Immature natural killer cell (primary cell): ENCODE results near the gene LRMDA. TPM values are rescaled to one million over a fixed set of nuclear protein-coding genes. Genes with fewer than 3 reads are reported as not detected.

Experiments
- DNase-seq, 3 donors: peaks; one replicate each; pipeline ENCODE4 v3.0.0; 2022; ENCODE audit warnings: mixed read lengths in 1 of 3
- H3K27ac Mint-ChIP-seq, 6 donors: one replicate each; pipeline ENCODE4 v1.8.0; 2020; ENCODE audit warnings: mixed read lengths in 6 of 6, mild to moderate bottlenecking in 5 of 6, inconsistent platforms in 4 of 6, moderate library complexity in 3 of 6
- H3K27me3 Mint-ChIP-seq, 3 donors: one replicate each; pipeline ENCODE4 v1.8.0; 2020 to 2021; ENCODE audit warnings: low read depth in 3 of 3, mild to moderate bottlenecking in 3 of 3, mixed read lengths in 3 of 3, moderate library complexity in 3 of 3, inconsistent platforms in 1 of 3
- H3K36me3 Mint-ChIP-seq, 3 donors: one replicate each; pipeline ENCODE4 v1.8.0; 2020; ENCODE audit warnings: mixed read lengths in 3 of 3, inconsistent platforms in 2 of 3, mild to moderate bottlenecking in 2 of 3
- H3K4me1 Mint-ChIP-seq, 2 donors: one replicate each; pipeline ENCODE4 v1.8.0; 2020; ENCODE audit warnings: inconsistent platforms in 2 of 2, mild to moderate bottlenecking in 2 of 2, mixed read lengths in 2 of 2, moderate library complexity in 1 of 2
- H3K4me3 Mint-ChIP-seq, 5 donors: one replicate each; pipeline ENCODE4 v1.8.0; 2020; ENCODE audit warnings: mild to moderate bottlenecking in 5 of 5, mixed read lengths in 5 of 5, inconsistent platforms in 3 of 5, moderate library complexity in 3 of 5
- H3K9me3 Mint-ChIP-seq, 6 donors: one replicate each; pipeline ENCODE4 v1.8.0; 2020; ENCODE audit warnings: mild to moderate bottlenecking in 6 of 6, mixed read lengths in 6 of 6, inconsistent platforms in 4 of 6, moderate library complexity in 3 of 6
- polyA plus RNA-seq, 3 donors: library from polyadenylated mRNA; unstranded; fragments of 300-500 nt; fragmentation: Illumina TruSeq; gene quantifications; one replicate each; pipeline ENCODE4 v1.2.3, GENCODE V29; 2021

Gene LRMDA
- polyA plus RNA-seq, 3 donors from 2014 or later: 1.7 to 14.2 (median 2.3) TPM

DNA sequence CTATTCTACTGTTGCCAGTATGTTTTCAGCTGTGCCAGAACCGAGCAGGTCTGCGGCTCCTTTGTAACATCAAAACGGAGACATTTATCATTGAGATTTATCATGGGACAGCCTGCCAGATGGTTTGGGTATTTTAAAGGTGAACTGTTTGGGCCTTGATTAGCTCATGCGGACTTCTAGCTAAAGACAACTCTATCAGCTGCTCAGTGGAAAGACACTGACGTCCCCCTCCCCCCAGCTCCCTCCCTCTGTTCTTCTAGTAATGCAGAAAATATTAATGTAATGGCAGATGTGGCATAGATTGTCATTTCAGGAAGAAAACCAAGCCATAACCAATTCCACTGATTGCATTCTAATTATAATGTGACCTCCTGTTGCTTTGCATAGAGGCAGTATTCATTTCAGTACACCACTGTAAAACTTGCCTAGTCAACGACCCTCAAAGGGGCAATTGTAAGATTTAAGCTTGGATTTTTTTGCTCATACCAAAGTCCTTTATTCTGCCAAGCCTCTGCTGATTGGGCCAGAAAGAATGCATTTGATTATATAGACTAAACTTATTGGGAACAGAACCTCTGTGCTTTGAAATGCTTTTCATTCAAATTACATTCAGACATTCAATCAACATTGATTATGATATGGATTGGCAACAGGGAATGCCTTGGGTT is 966.8 kb downstream of the LRMDA start:
- Mint-ChIP-seq H3K4me3 (no peak overlapping the region), H3K27ac (no peak overlapping the region), H3K36me3 (no peaks in the 10 kb centered on the region), H3K27me3 (peaks cover 0 to 3% (median 0%) of the 10 kb centered on the region in 3 donors), H3K4me1 (no peaks in the 10 kb centered on the region), H3K9me3 (peaks cover 0 to 8% (median under 1%) of the 10 kb centered on the region in 6 donors)
- no peak for DNase-seq

DNA sequence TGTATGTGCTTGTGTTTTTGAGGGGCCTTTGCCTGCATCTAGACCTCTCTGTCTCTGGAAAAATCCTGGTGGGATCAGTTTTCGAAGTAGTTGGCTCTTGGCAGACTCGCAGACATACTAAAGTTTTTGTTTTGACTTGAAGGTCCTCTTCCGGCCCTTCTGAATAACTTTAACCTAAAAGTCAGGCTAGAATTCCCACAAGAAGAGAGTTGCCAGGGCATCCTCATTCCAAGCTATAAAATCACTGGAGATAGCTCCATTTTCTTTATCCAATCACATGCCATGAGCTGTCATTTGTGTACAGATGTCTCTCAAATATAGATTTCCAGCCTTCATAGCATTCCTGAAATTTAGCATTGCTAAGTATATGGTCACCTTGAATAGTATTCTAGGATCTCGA is 967.8 kb downstream of the LRMDA start:
- peaks cover 0 to 1% (median 0%) of the 10 kb centered on the region in 3 donors for H3K27me3 Mint-ChIP-seq
- peaks cover 0 to 10% (median under 1%) of the 10 kb centered on the region in 6 donors for H3K9me3 Mint-ChIP-seq
- H3K4me1 Mint-ChIP-seq: no peaks in the 10 kb centered on the region
- H3K4me3 Mint-ChIP-seq: no peak overlapping the region
- H3K36me3 Mint-ChIP-seq: no peaks in the 10 kb centered on the region
- H3K27ac Mint-ChIP-seq: no peak overlapping the region
- no peak for DNase-seq

DNA sequence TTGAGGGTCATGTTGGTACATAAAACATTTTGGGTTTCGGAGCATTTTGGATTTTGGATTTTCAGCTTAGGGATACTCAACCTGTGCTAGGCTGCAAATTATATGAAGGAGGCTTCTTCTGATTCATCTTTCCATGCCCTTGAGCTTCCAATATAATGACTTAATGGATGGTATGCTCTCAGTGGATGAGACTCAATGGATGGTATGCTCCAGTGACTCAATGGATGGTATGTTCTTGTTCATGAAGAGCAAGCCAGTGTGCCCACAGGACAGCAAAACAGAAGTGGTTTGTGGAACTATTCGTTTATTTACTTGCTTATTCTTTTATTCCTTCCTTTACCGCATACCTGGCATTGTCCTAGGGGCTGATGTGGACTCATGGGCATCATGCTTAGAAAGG is 969.6 kb downstream of the LRMDA start:
- DNase-seq: no peak
- H3K27ac Mint-ChIP-seq: no peak overlapping the region
- H3K4me1 Mint-ChIP-seq: no peaks in the 10 kb centered on the region
- no peaks in the 10 kb centered on the region for H3K27me3 Mint-ChIP-seq
- peaks cover 0 to 14% (median 2%) of the 10 kb centered on the region in 6 donors for H3K9me3 Mint-ChIP-seq
- H3K4me3 Mint-ChIP-seq: no peak overlapping the region
- peaks cover 0 to 4% (median 0%) of the 10 kb centered on the region in 3 donors for H3K36me3 Mint-ChIP-seq

DNA sequence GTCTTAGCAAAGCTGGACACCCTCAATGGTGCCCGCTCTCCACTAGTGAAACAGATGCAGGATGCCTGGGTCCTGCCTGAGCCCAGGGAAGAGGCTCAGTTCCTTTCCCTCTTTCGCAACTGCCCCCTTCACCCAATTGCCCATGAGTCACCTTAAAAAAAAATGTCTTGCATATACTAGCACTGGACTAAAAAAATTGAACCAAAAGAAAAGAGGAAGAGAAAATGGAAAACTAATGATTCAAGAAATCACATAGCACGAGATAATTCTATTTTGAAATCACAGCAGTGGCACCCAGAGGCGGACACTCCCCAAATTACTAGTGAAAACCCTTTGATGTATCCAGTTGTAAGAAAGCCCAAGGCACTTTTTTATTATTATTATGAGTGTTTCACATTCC is 972.5 kb downstream of the LRMDA start:
- no peak overlapping the region for H3K4me3 Mint-ChIP-seq
- peaks cover 0 to 2% (median 0%) of the 10 kb centered on the region in 3 donors for H3K27me3 Mint-ChIP-seq
- H3K9me3 Mint-ChIP-seq: peaks cover 0 to 14% (median under 1%) of the 10 kb centered on the region in 6 donors
- H3K36me3 Mint-ChIP-seq: peaks cover 0 to 4% (median 0%) of the 10 kb centered on the region in 3 donors
- no peak overlapping the region for H3K27ac Mint-ChIP-seq
- H3K4me1 Mint-ChIP-seq: no peaks in the 10 kb centered on the region
- no peak for DNase-seq

DNA sequence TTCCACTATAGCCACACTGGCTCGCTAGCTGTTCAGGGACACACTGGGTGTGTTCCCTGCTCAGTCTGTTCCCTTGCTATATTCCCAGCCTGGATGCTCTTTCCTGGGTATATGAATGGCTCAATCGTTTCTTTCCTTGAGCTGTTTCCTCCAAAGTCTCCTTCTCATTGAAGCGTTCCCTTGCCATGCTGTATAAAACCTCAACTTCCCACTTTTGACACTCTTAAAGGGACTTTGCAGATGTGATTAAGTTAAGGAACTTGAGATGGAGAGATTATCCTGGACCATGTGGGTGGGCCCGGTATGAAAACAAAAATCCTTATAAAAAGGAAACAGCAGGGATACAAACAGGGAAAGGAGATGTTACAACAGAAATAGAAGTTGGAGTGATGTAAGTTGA is 973.1 kb downstream of the LRMDA start:
- no peak overlapping the region for H3K4me3 Mint-ChIP-seq
- DNase-seq: no peak
- H3K9me3 Mint-ChIP-seq: peaks cover 0 to 14% (median under 1%) of the 10 kb centered on the region in 6 donors
- H3K4me1 Mint-ChIP-seq: no peaks in the 10 kb centered on the region
- peaks cover 0 to 4% (median 0%) of the 10 kb centered on the region in 3 donors for H3K36me3 Mint-ChIP-seq
- peaks cover 0 to 2% (median 0%) of the 10 kb centered on the region in 3 donors for H3K27me3 Mint-ChIP-seq
- no peak overlapping the region for H3K27ac Mint-ChIP-seq

DNA sequence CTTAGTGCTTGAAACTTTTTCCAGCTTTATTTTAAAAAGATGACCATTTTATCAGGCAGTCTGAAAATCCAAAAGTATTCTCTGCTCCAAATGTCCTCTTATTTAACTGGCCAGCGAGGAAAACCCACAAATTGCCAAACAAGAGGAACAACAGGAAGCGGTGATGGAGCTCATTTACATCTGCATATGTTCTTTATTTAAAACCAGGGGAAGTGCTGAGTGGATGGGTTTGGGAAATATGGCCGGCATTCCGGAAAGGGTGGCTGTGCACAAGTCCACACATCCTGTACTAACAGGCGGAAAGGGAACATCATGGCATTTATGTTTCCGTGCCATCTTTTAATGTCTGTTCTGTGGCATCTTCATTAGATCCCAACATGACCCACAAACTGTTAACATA is 974.5 kb downstream of the LRMDA start:
- Mint-ChIP-seq H3K4me3 (no peak overlapping the region), H3K27me3 (peaks cover 0 to 2% (median 0%) of the 10 kb centered on the region in 3 donors), H3K9me3 (peaks cover 0 to 14% (median under 1%) of the 10 kb centered on the region in 6 donors), H3K27ac (no peak overlapping the region), H3K36me3 (peaks cover 0 to 4% (median 0%) of the 10 kb centered on the region in 3 donors), H3K4me1 (no peaks in the 10 kb centered on the region)
- no peak for DNase-seq

DNA sequence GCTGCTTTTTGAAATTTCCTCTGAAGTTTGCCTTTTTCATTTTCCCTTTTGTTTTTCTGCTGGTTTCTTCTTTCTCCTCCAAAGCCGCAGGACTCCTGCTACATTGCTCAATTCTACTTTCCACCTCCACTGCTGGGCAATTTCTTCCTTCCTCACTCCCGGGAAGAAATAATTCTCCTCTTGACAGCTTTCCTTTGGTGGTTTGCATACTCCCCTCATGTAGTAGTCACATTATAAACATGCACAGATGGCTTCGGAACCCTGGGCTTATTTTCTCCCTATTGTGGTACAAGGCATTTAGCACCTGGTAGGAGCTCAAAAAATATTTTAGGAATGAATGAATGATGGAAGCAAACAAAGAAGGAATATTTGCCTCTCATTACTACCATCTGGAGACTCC is 977.2 kb downstream of the LRMDA start:
- peaks cover 0 to 4% (median 0%) of the 10 kb centered on the region in 3 donors for H3K36me3 Mint-ChIP-seq
- H3K9me3 Mint-ChIP-seq: peaks cover 0 to 14% (median 3%) of the 10 kb centered on the region in 6 donors
- no peak for DNase-seq
- H3K27me3 Mint-ChIP-seq: peaks cover 0 to 3% (median 2%) of the 10 kb centered on the region in 3 donors
- H3K4me1 Mint-ChIP-seq: no peaks in the 10 kb centered on the region
- no peak overlapping the region for H3K27ac Mint-ChIP-seq
- H3K4me3 Mint-ChIP-seq: no peak overlapping the region

DNA sequence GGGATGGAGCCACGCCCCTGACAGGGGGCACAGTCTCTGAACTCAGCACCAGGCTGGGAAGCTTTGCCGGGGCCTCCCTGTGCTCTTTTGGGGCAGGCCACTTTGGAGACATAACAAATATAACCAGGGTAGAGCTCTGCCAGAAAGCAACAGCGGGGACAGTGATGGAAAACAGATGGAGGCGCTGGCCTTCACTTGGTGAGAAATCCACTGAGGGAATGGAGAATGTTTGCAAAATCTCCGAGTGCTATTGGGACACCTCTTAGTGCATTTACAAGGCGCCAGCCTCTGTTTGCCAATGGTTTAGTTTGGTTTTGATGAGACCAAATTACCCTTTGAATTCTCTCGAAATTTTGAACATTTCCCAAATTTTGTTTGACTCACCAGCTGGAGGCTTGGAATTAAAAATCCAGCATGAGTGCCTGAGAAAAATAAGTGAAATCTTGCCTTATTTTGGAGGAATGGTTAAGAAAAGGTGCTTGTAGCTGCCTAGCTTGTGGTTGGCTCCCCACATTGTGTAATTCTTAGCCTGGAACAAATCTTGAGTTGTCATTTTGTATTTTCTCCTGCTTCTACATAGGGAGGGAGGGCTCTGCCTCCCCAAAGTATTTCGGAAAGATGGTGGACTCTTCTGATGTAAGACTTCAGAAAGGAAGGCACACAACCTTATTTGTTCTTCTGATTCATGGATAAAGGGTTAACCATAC is 980.5 kb downstream of the LRMDA start:
- Mint-ChIP-seq H3K36me3 (no peaks in the 10 kb centered on the region), H3K4me1 (no peaks in the 10 kb centered on the region), H3K4me3 (no peak overlapping the region), H3K27me3 (peaks cover 0 to 3% (median 1%) of the 10 kb centered on the region in 3 donors), H3K9me3 (peaks cover 0 to 6% (median 0%) of the 10 kb centered on the region in 6 donors), H3K27ac (no peak overlapping the region)
- DNase-seq: no peak

DNA sequence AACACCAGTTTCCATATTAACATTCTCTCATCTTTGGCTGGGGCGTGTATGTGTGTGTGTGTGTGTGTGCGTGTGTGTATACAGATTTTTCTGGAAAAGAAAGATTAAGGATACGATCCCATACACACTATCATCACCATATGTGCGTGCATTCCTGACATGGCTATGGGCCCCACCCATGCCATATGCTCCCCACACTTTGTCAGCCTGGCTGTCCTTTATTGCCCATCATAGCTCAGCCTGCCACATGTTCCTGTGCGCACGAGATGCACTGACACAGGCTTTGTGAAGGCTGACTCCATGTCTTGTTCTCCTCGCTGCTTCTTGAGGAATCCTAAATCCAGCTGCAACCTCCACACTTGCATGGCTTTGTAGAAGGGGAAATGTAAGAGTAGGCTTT is 984.1 kb downstream of the LRMDA start:
- peaks cover 0 to 6% (median 1%) of the 10 kb centered on the region in 6 donors for H3K9me3 Mint-ChIP-seq
- peaks cover 0 to 4% (median 0%) of the 10 kb centered on the region in 3 donors for H3K27me3 Mint-ChIP-seq
- no peak overlapping the region for H3K4me3 Mint-ChIP-seq
- no peaks in the 10 kb centered on the region for H3K4me1 Mint-ChIP-seq
- no peaks in the 10 kb centered on the region for H3K36me3 Mint-ChIP-seq
- no peak for DNase-seq
- no peak overlapping the region for H3K27ac Mint-ChIP-seq

DNA sequence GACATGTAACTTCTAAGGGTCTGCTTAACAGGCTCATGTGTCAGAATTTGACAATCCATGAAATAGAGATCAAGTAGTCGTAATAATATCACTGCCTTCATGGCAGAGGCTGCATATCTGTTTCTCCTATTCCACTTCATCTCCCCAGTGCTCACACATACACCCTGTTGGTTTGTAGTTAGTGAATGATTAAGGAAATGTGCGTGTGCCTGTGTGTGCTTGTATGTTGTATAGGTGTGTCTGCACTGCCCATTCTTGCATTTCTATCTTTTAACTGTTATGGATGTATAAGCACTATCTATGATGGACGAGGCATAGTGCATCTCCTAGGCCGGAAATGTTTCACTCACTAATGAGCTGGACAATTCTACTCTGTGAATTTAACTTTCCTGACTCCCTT is 985.2 kb downstream of the LRMDA start:
- H3K4me1 Mint-ChIP-seq: no peaks in the 10 kb centered on the region
- H3K36me3 Mint-ChIP-seq: no peaks in the 10 kb centered on the region
- H3K4me3 Mint-ChIP-seq: no peak overlapping the region
- H3K27me3 Mint-ChIP-seq: peaks cover 0 to 4% (median 0%) of the 10 kb centered on the region in 3 donors
- H3K27ac Mint-ChIP-seq: no peak overlapping the region
- DNase-seq: no peak
- peaks cover 0 to 6% (median 2%) of the 10 kb centered on the region in 6 donors for H3K9me3 Mint-ChIP-seq

DNA sequence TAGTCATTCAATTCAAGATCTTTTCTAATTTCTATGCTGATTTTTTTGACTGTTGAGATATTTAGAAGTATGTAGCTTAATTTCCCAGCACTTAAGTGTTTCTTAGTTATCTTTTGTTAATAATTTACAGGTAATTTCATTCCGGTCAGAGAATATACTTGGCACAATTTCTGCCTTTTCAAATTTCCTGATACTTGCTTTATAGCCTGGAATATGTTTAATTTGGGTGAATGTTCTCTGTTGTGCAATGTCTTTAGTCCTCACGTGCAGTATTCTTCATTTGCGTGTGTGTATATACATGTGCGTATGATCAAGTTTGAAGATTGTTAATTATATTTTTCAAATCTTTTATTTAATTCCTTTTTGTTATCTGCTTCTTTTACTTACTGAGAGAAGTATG is 989.3 kb downstream of the LRMDA start:
- Mint-ChIP-seq H3K36me3 (no peaks in the 10 kb centered on the region), H3K4me3 (no peak overlapping the region), H3K27ac (no peak overlapping the region), H3K9me3 (peaks cover 1 to 8% (median 3%) of the 10 kb centered on the region in 6 donors), H3K27me3 (peaks cover 0 to 1% (median 0%) of the 10 kb centered on the region in 3 donors), H3K4me1 (no peaks in the 10 kb centered on the region)
- DNase-seq: no peak

DNA sequence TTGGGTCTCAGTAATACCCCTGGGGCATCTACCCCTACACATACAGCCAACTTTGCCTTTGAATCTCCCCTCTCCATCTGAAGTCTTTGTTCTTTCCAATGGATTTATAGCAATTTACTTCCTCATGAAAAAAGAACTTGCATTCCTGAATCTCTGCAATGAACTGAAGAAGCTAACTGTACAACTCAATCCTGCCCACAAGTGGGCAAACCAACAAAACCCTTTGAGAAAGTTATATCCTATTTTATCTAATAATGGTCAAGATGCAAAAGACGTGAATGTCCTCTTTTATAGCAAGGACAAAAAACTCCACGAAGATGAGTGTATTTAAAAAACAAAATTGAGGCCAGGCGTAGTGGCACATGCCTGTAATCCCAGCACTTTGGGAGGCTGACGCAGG is 991.3 kb downstream of the LRMDA start:
- Mint-ChIP-seq H3K4me3 (no peak overlapping the region), H3K36me3 (no peaks in the 10 kb centered on the region), H3K4me1 (no peaks in the 10 kb centered on the region), H3K27me3 (peaks cover 0 to 1% (median 0%) of the 10 kb centered on the region in 3 donors), H3K27ac (no peak overlapping the region), H3K9me3 (peaks cover 1 to 8% (median 4%) of the 10 kb centered on the region in 6 donors)
- no peak for DNase-seq

DNA sequence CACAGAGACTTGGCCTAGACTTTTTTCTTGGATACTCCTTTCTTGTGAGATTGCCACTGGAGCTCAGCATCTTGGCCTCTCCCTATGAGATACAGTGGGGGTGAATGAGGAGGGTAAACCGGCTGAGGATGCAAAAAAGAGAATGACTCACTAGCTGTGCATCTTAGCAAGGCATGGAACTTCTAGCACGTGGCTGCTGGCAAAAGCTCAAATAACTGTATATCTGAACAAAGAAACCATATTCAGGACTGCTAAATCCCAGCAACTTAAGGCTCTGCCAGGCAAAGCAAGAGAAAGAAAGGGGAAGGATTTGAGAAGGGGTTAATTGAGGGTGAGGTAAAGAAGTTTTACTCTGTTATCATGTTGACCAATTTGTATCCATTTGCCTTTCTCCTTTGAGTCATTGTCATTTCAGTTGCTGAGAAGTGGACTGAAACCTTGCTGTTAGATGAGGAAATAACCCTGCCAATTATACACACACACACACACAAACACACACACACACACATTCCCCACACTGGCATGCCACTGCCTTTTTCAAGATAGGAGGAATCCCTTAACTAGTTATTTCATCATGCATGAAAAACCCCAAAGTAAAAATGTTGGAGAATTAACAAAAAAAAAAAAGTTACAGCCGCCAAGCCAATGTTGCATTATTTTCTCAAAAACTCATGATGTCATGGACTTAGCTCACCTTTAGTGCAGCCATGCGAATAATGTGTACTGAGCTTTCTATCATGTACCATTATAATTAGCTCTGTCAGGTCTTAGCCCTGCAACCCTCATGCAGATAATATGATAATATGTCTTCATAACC is 997.3 kb downstream of the LRMDA start:
- no peaks in the 10 kb centered on the region for H3K4me1 Mint-ChIP-seq
- H3K36me3 Mint-ChIP-seq: no peaks in the 10 kb centered on the region
- no peak overlapping the region for H3K27ac Mint-ChIP-seq
- DNase-seq: no peak
- H3K27me3 Mint-ChIP-seq: no peaks in the 10 kb centered on the region
- no peak overlapping the region for H3K4me3 Mint-ChIP-seq
- peaks cover 0 to 3% (median 0%) of the 10 kb centered on the region in 6 donors for H3K9me3 Mint-ChIP-seq
